ENCODE results near the gene RNF175.

The RNF175 gene

DNA sequence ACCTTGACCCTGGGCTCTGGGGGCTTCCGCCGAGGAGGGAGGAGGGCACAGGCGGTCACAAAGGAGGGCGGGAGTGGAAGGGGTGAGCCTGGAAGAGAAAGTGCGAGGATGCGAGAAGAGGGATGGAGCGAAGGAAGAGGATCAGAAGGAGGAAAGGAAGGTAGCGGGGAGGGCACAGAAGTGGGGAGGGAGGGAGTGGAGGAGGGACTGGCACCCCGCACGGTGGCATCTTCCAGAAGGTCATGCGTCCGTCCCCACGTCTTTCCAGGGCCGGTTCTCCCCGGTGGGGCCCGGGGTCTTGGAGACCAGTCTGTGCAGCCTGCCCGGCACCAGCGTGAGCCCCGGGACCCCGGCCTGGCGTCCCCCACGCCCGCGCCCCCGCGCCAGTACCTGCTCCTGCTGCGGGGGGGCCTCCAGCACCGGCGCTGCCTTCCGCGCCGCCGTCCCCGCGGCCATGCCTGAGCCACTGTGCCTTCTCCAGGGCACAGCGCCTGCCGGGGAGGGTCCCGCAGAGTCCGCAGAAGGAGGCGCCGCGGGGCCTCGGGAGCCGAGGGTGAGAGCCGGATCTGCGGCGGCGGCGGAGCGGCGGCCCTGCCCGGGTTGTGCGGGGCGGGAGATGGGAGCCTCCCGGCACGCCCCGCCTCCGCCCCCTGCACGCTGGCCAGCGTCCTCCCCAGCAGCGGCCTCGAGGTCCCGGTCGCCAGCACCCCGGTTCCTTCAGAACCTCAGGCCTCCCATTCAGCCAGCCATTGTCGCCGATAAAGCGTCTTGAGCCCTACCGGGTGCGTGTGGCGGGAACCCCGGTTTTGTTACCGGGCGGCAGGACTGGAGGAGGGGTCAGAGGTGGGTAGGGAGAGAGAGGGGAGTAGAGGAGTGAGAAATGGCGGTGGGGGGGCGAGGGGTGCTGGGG lies at the start of gene RNF175:
TSS of gene RNF175 (minus strand) at position 618 of the 910 bp plus-strand sequence. CDS start at position 456, 162 bp downstream.
- DNase-seq (ENCODE audit: low spot score), result no peak

DNA sequence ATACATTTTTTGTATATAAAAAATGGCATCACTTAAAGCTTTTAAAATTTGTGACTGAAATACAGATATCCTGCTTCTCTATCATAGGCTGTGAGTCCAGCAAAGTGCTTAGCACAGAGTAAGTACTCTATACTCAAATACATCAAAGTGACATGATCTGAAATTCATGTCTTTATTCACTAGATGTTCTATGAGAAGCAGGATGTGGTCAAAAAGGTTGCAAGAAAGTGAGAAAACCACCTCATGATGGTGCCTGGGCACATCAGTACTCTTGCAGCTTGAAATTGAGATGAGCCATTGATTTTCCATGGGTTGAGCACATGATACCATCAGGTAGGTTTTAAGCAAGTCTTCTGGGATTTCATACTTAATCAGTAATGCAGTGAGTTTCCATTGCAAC lies 49.5 kb upstream of the RNF175 start:
- DNase-seq (ENCODE audit: low spot score), result peak; percentile 59

DNA sequence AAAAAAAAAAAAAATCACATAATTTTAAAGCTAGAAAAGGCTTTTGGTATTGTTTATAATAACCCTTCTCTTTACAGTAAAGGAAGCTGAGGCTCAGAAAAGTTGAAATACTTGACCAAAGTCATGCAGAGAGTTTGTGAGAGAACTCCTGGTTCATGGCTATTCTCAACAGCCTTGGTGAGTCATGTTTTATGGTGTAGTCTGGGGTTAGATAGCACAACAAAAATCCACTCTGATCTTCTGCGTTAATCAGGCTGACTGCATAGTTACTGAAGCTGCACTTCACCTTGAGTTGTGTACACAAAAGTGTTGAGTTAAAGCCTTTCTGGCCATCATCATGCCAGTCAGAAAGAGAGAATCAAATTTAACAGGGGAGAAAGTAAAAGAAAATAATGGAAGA lies 48.4 kb upstream of the RNF175 start:
- no peak for DNase-seq (ENCODE audit: low spot score)

DNA sequence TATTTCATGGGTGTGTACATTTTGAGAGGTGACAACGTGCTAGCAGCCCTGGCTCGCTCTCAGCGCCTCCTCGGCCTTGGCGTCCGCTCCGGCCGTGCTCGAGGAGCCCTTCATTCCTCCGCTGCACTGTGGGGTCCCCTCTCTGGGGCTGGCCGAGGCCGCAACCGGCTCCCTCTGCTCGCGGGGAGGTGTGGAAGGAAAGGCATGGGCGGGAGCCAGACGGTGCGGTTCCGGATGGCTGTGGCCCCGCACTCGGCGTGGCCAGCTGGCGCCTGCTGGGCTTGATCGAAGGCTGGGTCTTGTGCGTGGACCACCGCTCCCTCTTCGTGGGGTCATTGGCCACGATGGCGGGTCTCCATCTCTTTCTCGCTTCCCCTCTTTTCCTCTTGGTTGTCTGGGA lies 46.2 kb upstream of the RNF175 start:
- DNase-seq (ENCODE audit: low spot score), result no peak

DNA sequence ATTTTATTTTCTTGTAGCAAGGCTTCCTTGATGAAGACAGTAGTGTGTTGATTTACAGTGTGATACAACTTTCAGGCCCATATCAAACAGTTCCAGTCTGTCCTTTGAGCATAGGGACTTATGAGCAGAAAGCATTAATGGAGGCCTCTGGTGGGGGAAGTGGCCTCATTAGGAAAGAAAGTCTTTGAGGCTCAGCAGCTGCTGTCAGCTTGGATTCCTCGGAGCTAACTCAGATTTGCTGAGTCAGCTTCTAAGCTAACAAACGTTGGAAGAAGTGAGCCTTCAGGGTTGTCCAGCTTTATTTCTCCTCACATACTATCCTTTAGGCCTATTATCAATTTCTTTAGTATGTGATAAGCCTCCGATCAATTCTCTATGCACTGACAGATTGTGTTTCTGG lies 44.9 kb upstream of the RNF175 start:
- no peak for DNase-seq (ENCODE audit: low spot score)

DNA sequence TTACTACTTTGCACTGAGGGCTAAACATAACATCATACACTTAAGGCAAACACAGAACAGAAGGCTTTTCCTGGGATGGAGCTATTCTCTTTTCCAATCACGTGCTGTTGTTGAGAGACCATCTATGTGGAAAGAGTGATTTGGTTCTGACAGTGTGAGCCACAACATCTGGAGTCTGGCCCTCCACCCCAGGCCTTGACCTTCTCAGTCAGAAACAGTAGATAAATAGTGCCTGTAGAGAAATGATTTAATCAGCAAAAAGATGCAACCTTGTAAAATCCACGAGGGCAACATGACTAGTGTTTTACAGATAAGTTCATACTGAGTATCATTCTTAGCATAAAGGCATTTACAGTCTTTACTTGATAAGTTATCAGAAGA lies 39.9 kb upstream of the RNF175 start:
- no peak for DNase-seq (ENCODE audit: low spot score)

DNA sequence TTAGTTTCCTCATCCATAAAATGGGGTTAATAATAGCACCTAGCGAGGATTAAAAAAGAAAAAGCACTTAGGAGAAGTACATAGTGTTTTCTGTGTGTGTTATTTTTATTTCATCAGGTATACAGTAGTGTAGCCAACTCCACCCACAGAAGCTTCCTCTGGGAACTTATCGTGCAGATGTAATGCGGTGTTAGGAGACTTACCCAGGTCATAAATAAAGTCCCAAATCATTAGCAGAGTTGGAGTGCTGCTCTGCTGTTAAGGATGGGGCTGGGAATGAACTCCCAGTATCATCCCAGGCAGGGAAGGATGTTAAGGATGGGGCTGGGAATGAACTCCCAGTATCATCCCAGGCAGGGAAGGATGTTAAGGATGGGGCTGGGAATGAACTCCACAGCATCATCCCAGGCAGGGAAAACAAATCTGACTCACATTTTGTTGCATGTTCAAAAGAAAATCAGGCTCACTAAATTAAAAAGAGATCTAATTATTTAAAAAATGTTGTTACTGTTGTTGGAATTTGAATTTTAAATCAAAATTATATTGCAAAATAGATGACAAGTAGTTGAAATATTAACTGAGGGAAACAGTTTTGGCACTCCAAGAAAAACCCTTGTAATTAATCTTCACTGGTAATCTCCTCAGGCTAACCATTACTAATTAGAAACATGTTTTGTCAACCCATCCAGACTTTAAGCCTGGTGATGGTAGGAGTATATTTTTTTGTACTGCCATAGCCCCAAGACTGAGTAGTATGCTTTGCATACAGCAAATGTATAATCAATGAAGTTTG lies 39.3 kb upstream of the RNF175 start:
- no peak for DNase-seq (ENCODE audit: low spot score)

DNA sequence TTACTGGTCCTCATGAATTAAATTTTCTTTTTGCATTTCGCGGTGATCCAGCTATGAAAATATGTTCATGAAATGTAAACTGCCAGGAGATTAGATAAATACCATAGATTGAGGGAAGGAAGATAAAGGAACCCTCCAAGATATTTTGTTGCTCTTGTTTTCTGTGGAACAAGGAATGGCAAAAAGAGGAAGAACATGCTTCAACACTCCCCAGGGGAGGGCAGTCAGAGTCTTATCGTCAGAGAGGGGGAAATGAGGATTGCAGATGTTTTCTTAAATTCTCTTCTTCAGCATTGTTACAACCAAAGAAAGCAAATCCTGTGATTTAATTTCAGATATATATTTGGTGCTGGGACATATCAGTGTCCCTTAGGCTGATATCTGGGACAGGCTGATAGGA lies 38.6 kb upstream of the RNF175 start:
- DNase-seq (ENCODE audit: low spot score), result no peak

DNA sequence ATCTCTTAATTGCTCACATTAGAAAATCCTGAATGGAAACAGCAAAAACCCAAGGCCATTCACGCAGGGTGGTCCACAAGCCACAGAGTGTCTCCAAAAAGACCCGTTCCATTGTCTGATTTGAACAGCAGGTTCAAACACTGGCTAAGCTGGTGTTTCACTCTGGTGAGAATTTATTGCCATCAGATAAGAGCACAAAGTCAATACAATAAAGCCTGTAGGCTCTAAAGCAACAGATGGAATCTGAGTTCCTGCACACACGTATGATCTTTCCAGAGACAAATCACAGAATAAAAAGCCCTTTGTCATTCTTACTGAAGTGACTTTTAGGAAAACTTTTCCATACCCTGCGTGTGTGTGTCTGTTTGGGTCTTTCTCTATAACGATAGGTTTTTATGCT lies 34.2 kb upstream of the RNF175 start:
- no peak for DNase-seq (ENCODE audit: low spot score)

DNA sequence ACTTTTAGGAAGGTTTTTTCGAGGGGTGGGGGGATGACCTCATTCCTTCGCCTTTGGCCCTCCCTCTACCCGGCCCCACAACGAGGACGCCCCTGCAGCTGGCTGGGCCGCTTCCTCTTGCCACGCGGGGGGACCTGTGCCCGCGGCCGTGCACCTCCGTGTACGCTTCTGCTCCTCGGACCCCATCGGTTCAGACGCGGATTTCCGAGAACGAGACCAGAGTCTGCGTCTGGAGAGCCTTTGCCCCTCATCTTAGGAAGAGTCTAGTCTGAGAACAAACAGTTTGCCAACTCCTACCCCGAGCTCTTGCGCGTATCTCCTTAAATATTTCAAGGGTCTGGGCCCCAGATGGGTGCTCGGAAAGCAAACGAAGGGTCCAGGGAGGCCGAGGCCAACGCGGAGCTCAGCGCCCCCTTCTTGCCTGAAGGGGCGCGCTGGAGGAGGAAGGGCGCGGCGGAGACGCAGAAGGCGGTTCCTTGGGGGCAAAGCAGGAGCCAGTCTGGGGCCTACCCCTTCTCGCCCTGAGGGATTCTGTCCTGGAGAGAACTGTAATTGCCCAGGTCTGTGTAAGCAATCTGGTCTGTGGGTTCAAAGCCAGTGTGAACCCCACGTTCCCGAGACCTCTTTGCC lies 32.9 kb upstream of the RNF175 start:
- no peak for DNase-seq (ENCODE audit: low spot score)

DNA sequence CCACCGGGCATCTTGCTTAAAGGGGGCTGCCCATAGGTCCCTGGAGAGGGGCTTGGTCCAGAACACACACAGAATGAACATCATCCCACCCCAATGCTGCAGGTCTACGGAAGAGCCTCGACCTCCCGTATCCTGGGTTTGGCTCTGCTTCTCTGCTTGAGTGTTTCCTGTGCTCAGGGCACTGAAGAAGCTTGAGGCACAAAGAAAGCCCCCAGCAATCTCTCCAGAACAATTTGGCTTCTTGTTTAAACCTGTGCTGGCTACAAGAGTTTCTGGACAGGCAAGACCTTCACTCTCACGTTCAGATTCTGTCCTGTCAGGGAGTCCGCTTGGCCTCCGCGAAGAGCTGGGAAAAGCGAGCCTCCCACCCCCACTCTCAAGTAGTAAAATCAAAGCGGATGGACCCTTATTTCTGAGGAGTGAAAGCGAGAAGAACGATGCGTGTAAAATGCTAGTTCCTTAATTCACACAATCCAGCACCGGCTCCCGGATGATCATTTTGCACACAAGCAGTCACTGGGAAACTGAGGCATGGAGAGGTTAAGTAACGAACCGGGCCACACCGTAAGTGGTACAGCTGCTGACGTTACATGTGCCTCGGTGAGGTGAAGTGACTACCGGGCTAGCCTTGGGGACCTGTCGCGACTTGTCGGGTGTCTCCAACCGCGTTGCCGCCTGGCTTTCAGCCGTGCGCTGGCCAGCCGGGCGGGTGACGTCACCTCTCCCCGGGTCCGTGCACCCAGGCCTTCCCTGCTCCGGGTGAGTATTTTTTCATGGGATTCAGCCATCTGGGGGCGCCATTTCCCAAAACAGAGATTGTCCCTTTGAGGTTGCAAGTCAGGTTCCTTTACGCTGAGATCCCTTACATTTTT lies 32.2 kb upstream of the RNF175 start:
- peak; percentile 20 for DNase-seq (ENCODE audit: low spot score)

DNA sequence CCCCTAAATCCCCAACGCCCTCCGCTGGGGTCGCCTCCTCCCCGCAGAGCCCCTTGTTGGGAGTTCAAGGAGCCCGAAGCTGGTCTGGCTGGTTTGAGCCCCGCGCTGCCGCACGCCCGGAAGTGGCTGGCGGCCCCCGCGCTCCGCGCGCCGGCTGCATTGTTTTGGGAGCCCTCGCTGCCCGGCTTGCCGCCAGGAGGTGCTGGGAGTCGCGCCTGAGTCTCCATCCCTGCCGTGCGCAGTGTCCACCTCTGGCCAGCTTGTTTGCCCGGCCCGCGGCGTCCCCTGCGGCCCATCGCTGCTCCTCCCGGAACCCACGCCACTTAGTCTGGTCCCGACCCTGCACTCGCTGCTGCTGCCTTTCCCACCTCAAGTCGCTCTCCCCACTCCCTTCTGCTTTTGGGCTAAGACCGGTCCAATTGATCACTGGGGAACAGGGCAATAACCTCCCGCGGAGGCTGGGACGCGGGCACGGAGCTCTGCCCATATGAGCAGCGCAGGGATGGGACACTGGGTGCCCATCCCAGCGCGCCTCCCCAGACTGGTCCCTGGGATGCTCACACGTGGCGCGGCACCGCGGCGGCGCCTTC lies 31.2 kb upstream of the RNF175 start:
- DNase-seq (ENCODE audit: low spot score), result no peak

DNA sequence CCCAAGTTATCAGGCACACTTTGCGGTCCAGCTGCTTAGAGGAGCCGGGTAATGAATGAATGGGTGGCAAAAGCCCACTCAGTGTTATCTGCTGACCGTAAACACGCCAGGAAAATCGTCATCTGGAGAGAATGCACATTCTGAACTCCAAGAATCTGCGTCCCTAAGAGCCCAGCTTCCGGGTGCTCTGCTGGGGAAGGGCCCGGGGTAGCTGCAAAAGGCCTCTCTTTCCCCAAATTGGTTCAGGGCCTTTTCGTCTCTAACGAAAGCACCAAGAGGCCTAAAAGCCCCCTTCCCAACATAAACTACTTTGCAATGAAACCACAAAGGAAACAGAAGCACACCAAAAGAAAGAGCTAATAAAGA lies 30.7 kb upstream of the RNF175 start:
- no peak for DNase-seq (ENCODE audit: low spot score)

DNA sequence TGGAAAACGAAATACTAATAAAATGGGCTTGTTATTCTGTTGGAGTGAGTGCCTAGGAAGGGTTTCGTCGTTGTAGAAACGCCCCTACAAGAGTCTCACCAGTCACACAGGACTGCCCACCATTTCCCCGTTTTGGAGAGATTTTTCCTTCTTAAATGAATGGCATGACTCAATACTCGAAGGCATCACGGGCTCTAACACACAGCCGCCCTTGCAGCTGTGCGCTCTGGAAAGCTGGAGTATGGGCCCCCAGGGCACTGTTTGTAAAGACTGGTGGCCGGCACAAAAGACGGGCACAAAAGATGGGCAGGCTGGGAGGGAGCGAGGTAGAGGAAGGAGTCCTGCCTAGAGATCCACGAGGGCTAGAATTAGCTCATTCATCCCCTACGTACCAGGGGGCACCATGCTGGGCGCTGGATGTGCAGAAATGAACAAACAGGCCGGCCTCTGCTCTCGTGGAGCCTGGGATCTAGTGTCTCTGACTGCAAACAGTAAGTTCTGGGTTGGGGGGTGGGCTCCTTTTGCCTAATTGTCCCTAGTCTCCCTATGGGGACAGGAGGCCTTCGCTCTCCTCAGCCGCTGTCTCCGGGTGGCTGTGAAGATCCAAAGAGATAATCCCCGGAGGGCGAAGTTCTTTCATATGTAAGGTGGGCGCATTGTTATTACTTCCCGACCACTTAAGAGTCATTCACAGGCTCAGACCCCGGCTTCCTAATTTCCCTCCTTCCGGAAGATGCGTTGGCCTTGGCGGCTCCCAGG lies 30.1 kb upstream of the RNF175 start:
- no peak for DNase-seq (ENCODE audit: low spot score)

DNA sequence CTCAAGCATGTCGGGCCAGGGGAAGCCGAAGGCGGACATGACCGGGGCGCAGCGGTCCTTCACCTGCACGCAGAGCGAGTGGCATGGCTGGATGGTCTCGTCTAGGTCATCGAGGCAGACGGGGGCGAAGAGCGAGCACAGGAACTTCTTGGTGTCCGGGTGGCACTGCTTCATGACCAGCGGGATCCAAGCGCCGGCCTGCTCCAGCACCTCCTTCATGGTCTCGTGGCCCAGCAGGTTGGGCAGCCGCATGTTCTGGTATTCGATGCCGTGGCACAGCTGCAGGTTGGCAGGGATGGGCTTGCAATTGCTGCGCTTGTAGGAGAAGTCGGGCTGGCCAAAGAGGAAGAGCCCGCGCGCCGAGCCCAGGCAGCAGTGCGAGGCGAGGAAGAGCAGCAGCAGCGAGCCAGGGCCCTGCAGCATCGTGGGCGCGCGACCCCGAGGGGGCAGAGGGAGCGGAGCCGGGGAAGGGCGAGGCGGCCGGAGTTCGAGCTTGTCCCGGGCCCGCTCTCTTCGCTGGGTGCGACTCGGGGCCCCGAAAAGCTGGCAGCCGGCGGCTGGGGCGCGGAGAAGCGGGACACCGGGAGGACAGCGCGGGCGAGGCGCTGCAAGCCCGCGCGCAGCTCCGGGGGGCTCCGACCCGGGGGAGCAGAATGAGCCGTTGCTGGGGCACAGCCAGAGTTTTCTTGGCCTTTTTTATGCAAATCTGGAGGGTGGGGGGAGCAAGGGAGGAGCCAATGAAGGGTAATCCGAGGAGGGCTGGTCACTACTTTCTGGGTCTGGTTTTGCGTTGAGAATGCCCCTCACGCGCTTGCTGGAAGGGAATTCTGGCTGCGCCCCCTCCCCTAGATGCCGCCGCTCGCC lies 28.8 kb upstream of the RNF175 start, which contains the start of gene SFRP2:
TSS of gene SFRP2 (minus strand) at position 671 of the 864 bp plus-strand sequence. CDS start at position 423, 248 bp downstream.
- DNase-seq (ENCODE audit: low spot score), result no peak

DNA sequence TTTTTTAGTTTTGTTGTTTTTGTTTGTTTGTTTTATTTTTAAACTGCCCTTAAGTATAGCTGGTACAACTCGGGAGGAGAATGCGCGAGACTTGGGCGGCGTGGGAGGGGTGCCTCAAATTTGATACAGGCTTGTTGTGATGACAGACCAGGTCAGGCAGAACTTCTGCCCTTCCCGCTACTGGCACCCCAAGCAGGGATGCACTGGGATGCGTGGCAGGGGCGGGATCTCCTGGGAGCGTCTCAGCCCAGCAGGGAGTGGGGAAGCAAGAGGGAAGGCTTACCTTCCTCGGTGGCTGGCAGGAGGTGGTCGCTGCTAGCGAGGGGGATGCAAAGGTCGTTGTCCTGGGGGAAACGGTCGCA lies 28.2 kb upstream of the RNF175 start:
- DNase-seq (ENCODE audit: low spot score), result no peak

DNA sequence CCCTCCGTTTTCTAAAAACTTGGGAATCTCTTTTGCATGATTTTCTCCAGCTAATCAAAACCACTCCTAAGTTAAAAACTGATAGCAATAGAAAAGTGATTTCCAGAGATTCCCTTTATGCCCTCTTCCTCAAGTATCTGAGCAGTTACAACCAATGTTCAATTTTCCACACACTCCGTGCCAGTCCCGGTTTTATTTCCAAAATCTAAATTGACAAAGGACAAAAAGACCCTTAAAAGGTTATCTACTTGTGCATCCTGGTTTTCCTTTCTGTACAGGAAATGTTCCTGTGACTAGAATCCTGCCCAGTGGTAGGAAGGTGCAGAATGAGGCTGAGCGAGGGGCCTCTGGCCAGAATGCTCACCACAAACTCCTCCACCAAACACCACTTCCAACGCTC lies 27.8 kb upstream of the RNF175 start:
- no peak for DNase-seq (ENCODE audit: low spot score)

DNA sequence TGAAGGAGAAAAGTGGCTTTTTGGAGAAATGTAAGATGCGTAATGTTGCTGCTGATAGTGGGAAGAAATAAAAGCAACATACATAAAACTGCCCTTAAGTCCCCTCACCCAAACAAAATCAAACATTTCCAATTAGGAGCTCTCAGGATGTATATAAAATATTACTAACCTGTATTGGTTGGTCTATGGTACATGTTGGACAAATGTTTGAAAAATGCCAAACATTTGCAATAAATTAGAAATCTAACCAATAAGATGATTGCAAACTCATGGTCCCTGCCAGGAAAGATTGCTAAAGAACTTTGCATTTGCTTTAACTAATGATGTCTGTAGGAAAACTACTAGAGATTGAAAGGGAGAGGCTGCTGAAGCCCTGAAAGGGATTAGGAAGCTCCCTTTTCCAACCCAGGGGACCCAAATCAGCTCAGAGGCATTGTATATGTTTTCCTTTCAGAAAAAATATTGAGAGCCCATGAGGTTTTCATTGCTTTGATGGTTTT lies 27.3 kb upstream of the RNF175 start:
- no peak for DNase-seq (ENCODE audit: low spot score)

DNA sequence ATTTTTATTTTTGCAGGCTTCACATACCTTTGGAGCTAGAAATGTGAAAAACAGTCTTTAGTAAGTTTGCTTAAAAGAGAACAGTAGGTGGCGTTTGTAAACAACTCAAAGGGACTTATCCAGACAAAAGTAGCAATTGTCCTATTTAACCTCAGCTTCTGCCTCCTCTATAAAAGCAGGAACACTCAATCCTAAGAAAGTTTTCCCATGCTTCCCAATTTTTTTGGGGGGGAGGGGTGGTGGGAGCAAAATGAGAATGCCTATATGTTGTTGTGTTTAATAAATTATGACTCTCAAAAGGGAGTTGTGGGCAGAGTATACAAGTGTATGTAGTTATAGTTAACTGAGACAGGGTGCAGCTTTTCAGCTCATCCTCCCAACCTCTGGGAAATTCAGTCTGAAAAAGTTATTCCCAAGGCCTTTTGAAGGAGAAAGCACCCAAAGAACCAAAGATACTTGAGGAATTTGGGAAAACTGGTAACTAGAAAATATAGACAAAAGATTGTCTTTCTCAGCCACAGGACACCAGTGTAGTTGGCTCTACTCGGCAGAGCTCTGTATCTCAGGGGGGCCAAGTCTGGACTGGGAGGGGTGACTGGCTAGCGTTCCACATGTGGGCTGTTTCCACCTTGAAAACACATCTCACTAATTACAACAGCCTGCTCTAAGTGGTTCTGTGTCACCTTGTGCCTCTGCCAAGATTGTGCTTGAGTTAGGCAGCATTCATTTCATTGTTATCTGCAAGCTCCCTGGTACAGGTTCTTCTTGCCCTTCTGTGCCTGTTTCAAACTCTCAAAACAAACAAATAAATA lies 26.3 kb upstream of the RNF175 start:
- DNase-seq (ENCODE audit: low spot score), result no peak

Measured in activated CD4-positive, alpha-beta T cell treated with anti-CD3 and anti-CD28 coated beads, Interleukin-2, Interleukin-4, amounts not matched to agents 100 ng/mL and 50 ng/mL, durations not matched to agents 16 hours and 8 hours (primary cell).